Sigmoid colon (tissue), 4 donors: ENCODE results near the gene RANBP2.

Experiments used
- POLR2AphosphoS5 ChIP-seq, 4 donors: sonication (generic); formaldehyde crosslinking; IDR thresholded peaks; one replicate each; pipeline ENCODE4 v1.6.1; 2017; ENCODE audit warnings: antibody characterized with exemption in 4 of 4
- TF ChIP-seq, protein P1 (sequence below), 4 experiments: fragments of 450-650 bp in 3 of 4; fragments of 200-600 bp in 1 of 4; IDR thresholded peaks; one replicate each; pipeline ENCODE4 v1.5.1; 2016 to 2019; ENCODE audit warnings: antibody characterized with exemption in 4 of 4, mild to moderate bottlenecking in 3 of 4, moderate library complexity in 2 of 4

DNA sequence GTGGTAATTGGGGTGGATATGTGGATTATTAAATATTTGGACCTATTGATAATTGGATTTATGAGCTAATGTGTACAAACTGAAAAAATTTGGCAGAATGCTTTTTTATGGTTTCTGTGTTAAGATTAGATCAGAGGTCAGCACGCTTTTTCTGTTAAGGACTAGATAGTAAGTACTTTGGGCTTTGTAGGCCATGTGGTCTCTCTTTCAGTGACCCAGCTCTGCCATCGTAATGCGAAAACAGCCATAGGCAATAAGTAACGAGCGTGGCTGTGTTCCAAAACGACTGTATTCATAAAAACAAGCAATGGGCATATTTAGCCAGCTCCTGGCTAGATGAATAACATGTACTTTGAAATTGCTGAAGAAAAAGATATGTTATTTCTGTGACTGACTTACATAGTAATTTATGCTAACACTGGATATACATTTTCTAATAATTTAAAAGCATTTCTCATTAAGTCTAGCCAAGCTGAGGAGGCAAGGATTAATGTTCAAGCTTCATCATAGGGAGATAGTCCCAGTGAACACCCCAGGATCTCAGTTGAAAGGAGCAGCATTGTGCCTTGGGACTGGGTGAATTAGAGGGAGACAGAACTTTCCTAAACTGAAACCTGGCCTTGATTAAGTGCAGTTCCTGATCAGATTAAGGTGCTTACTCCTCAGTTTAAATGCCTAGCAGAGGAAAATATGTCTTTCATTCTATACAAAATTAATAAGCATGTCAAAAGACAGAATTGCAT lies 87.3 kb downstream of the RANBP2 start:
- TF ChIP-seq, protein P1, sequence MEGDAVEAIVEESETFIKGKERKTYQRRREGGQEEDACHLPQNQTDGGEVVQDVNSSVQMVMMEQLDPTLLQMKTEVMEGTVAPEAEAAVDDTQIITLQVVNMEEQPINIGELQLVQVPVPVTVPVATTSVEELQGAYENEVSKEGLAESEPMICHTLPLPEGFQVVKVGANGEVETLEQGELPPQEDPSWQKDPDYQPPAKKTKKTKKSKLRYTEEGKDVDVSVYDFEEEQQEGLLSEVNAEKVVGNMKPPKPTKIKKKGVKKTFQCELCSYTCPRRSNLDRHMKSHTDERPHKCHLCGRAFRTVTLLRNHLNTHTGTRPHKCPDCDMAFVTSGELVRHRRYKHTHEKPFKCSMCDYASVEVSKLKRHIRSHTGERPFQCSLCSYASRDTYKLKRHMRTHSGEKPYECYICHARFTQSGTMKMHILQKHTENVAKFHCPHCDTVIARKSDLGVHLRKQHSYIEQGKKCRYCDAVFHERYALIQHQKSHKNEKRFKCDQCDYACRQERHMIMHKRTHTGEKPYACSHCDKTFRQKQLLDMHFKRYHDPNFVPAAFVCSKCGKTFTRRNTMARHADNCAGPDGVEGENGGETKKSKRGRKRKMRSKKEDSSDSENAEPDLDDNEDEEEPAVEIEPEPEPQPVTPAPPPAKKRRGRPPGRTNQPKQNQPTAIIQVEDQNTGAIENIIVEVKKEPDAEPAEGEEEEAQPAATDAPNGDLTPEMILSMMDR (IDR thresholded peaks at IDR 0.05): no peak
- TF ChIP-seq POLR2AphosphoS5 (IDR thresholded peaks at IDR 0.05): no peak
